Measurements from ENCODE around the gene CMTM8.

CMTM8 gene

GRCh38 chr3:32208447-32208846, 30.0 kb upstream of the CMTM8 start:
- no peaks in the 10 kb centered on the region for H3K4me1 ChIP-seq (ENCODE audit: control insufficient read depth, insufficient read depth, low read depth, low read length)
- H3K14ac ChIP-seq (ENCODE audit: low read length in 2 of 2): no peak overlapping the region
- DNase-seq: no peak
- H3K18ac ChIP-seq (ENCODE audit: low read depth in 1 of 2, low read length in 2 of 2): no peak overlapping the region
- H2AFZ ChIP-seq (ENCODE audit: low read depth, low read length): no peak overlapping the region
- no peaks in the 10 kb centered on the region for H3K9me3 ChIP-seq (ENCODE audit: control insufficient read depth, low read length)
- no peak overlapping the region for H3K4me2 ChIP-seq (ENCODE audit: low read length, poor library complexity, severe bottlenecking)
- H3K9ac ChIP-seq (ENCODE audit: low read length): no peak overlapping the region
- no peak overlapping the region for H2AK5ac ChIP-seq (ENCODE audit: low read length, severe bottlenecking)
- H3K23ac ChIP-seq (ENCODE audit: low read length in 2 of 2): no peak overlapping the region
- no peak overlapping the region for H4K91ac ChIP-seq (ENCODE audit: low read length)
- no peak overlapping the region for H2BK12ac ChIP-seq (ENCODE audit: low read length in 2 of 2)
- H3K36me3 ChIP-seq (ENCODE audit: control insufficient read depth in 1 of 2, insufficient read depth in 2 of 2, low read depth in 1 of 2, low read length in 2 of 2): no peaks in the 10 kb centered on the region
- WGBS: 88% methylated on average over 3 of the region's 4 CpGs
- peaks cover 0 to 9% of the 10 kb centered on the region in 2 experiments for H3K27me3 ChIP-seq (ENCODE audit: control insufficient read depth in 1 of 2, insufficient read depth in 1 of 2, low read length in 2 of 2)
- H3K27ac ChIP-seq (ENCODE audit: low read length, poor library complexity, severe bottlenecking): no peak overlapping the region
- no peak overlapping the region for H3K4ac ChIP-seq (ENCODE audit: low read depth in 1 of 2, low read length in 2 of 2)
- no peak overlapping the region for H3K4me3 ChIP-seq (ENCODE audit: insufficient read depth in 1 of 2, low read depth in 1 of 2, low read length in 2 of 2)
- H2BK120ac ChIP-seq (ENCODE audit: low read depth, low read length): no peak overlapping the region
- no peak overlapping the region for H4K8ac ChIP-seq (ENCODE audit: low read length)
- no peak overlapping the region for H2BK5ac ChIP-seq (ENCODE audit: low read depth, low read length, poor library complexity, severe bottlenecking)
- H3K79me1 ChIP-seq (replicated peaks; ENCODE audit: low read length, poor library complexity, severe bottlenecking): no peaks in the 10 kb centered on the region
- H2BK15ac ChIP-seq (ENCODE audit: low read depth, poor library complexity, severe bottlenecking): no peak overlapping the region

- H3K9me3 ChIP-seq (ENCODE audit: control insufficient read depth, low read length): peaks cover 9% of the 10 kb centered on the region
- no peak overlapping the region for H3K9ac ChIP-seq (ENCODE audit: low read length)
- H2AFZ ChIP-seq (ENCODE audit: low read depth, low read length): no peak overlapping the region
- H3K4ac ChIP-seq (ENCODE audit: low read depth in 1 of 2, low read length in 2 of 2): no peak overlapping the region
- no peaks in the 10 kb centered on the region for H3K79me1 ChIP-seq (replicated peaks; ENCODE audit: low read length, poor library complexity, severe bottlenecking)
- WGBS: no CpG with 5 or more reads among the region's 2 CpGs
- H4K8ac ChIP-seq (ENCODE audit: low read length): no peak overlapping the region
- H3K18ac ChIP-seq (ENCODE audit: low read depth in 1 of 2, low read length in 2 of 2): no peak overlapping the region
- H3K4me1 ChIP-seq (ENCODE audit: control insufficient read depth, insufficient read depth, low read depth, low read length): no peaks in the 10 kb centered on the region
- H3K36me3 ChIP-seq (ENCODE audit: control insufficient read depth in 1 of 2, insufficient read depth in 2 of 2, low read depth in 1 of 2, low read length in 2 of 2): no peaks in the 10 kb centered on the region
- H4K91ac ChIP-seq (ENCODE audit: low read length): no peak overlapping the region
- no peak overlapping the region for H3K27ac ChIP-seq (ENCODE audit: low read length, poor library complexity, severe bottlenecking)
- H3K27me3 ChIP-seq (ENCODE audit: control insufficient read depth in 1 of 2, insufficient read depth in 1 of 2, low read length in 2 of 2): no peaks in the 10 kb centered on the region
- no peak overlapping the region for H3K4me3 ChIP-seq (ENCODE audit: insufficient read depth in 1 of 2, low read depth in 1 of 2, low read length in 2 of 2)
- H2BK15ac ChIP-seq (ENCODE audit: low read depth, poor library complexity, severe bottlenecking): no peak overlapping the region
- H3K14ac ChIP-seq (ENCODE audit: low read length in 2 of 2): no peak overlapping the region
- H2BK12ac ChIP-seq (ENCODE audit: low read length in 2 of 2): no peak overlapping the region
- no peak for DNase-seq
- H2BK120ac ChIP-seq (ENCODE audit: low read depth, low read length): no peak overlapping the region
- H3K4me2 ChIP-seq (ENCODE audit: low read length, poor library complexity, severe bottlenecking): no peak overlapping the region
- H2BK5ac ChIP-seq (ENCODE audit: low read depth, low read length, poor library complexity, severe bottlenecking): no peak overlapping the region
- H3K23ac ChIP-seq (ENCODE audit: low read length in 2 of 2): no peak overlapping the region
- H2AK5ac ChIP-seq (ENCODE audit: low read length, severe bottlenecking): no peak overlapping the region
Observed at GRCh38 chr3:32215185-32215584, 23.3 kb upstream of the CMTM8 start.

- Histone ChIP-seq H3K4me1 (ENCODE audit: control insufficient read depth, insufficient read depth, low read depth, low read length) (no peaks in the 10 kb centered on the region), H2BK12ac (ENCODE audit: low read length in 2 of 2) (no peak overlapping the region), H3K18ac (ENCODE audit: low read depth in 1 of 2, low read length in 2 of 2) (no peak overlapping the region), H3K4me2 (ENCODE audit: low read length, poor library complexity, severe bottlenecking) (no peak overlapping the region), H3K27ac (ENCODE audit: low read length, poor library complexity, severe bottlenecking) (no peak overlapping the region), H2BK5ac (ENCODE audit: low read depth, low read length, poor library complexity, severe bottlenecking) (no peak overlapping the region), H3K79me1 (replicated peaks; ENCODE audit: low read length, poor library complexity, severe bottlenecking) (no peaks in the 10 kb centered on the region), H3K9me3 (ENCODE audit: control insufficient read depth, low read length) (peaks cover 9% of the 10 kb centered on the region), H3K9ac (ENCODE audit: low read length) (no peak overlapping the region), H3K4ac (ENCODE audit: low read depth in 1 of 2, low read length in 2 of 2) (no peak overlapping the region), H4K8ac (ENCODE audit: low read length) (no peak overlapping the region), H2AK5ac (ENCODE audit: low read length, severe bottlenecking) (no peak overlapping the region), H3K14ac (ENCODE audit: low read length in 2 of 2) (no peak overlapping the region), H2AFZ (ENCODE audit: low read depth, low read length) (no peak overlapping the region), H3K4me3 (ENCODE audit: insufficient read depth in 1 of 2, low read depth in 1 of 2, low read length in 2 of 2) (no peak overlapping the region), H2BK15ac (ENCODE audit: low read depth, poor library complexity, severe bottlenecking) (no peak overlapping the region), H3K23ac (ENCODE audit: low read length in 2 of 2) (no peak overlapping the region), H3K36me3 (ENCODE audit: control insufficient read depth in 1 of 2, insufficient read depth in 2 of 2, low read depth in 1 of 2, low read length in 2 of 2) (no peaks in the 10 kb centered on the region), H4K91ac (ENCODE audit: low read length) (no peak overlapping the region), H3K27me3 (ENCODE audit: control insufficient read depth in 1 of 2, insufficient read depth in 1 of 2, low read length in 2 of 2) (no peaks in the 10 kb centered on the region), H2BK120ac (ENCODE audit: low read depth, low read length) (no peak overlapping the region)
- WGBS: 66% methylated on average over 8 of the region's 10 CpGs
- no peak for DNase-seq
Observed at GRCh38 chr3:32216172-32216783, 22.2 kb upstream of the CMTM8 start.

GRCh38 chr3:32217339-32217738, 21.1 kb upstream of the CMTM8 start:
- H2AFZ ChIP-seq (ENCODE audit: low read depth, low read length): no peak overlapping the region
- no peak overlapping the region for H3K18ac ChIP-seq (ENCODE audit: low read depth in 1 of 2, low read length in 2 of 2)
- no peak overlapping the region for H3K4me2 ChIP-seq (ENCODE audit: low read length, poor library complexity, severe bottlenecking)
- no peak overlapping the region for H2AK5ac ChIP-seq (ENCODE audit: low read length, severe bottlenecking)
- no peak overlapping the region for H2BK12ac ChIP-seq (ENCODE audit: low read length in 2 of 2)
- H3K27me3 ChIP-seq (ENCODE audit: control insufficient read depth in 1 of 2, insufficient read depth in 1 of 2, low read length in 2 of 2): no peaks in the 10 kb centered on the region
- no peak overlapping the region for H4K8ac ChIP-seq (ENCODE audit: low read length)
- H3K23ac ChIP-seq (ENCODE audit: low read length in 2 of 2): no peak overlapping the region
- no peak overlapping the region for H4K91ac ChIP-seq (ENCODE audit: low read length)
- H3K9ac ChIP-seq (ENCODE audit: low read length): no peak overlapping the region
- no peak overlapping the region for H2BK120ac ChIP-seq (ENCODE audit: low read depth, low read length)
- H3K4ac ChIP-seq (ENCODE audit: low read depth in 1 of 2, low read length in 2 of 2): no peak overlapping the region
- H3K4me1 ChIP-seq (ENCODE audit: control insufficient read depth, insufficient read depth, low read depth, low read length): no peaks in the 10 kb centered on the region
- H3K14ac ChIP-seq (ENCODE audit: low read length in 2 of 2): no peak overlapping the region
- H3K27ac ChIP-seq (ENCODE audit: low read length, poor library complexity, severe bottlenecking): no peak overlapping the region
- DNase-seq: no peak
- H3K79me1 ChIP-seq (replicated peaks; ENCODE audit: low read length, poor library complexity, severe bottlenecking): no peaks in the 10 kb centered on the region
- WGBS: 96% methylated on average over 2 of the region's 2 CpGs
- H2BK15ac ChIP-seq (ENCODE audit: low read depth, poor library complexity, severe bottlenecking): no peak overlapping the region
- no peak overlapping the region for H2BK5ac ChIP-seq (ENCODE audit: low read depth, low read length, poor library complexity, severe bottlenecking)
- H3K9me3 ChIP-seq (ENCODE audit: control insufficient read depth, low read length): peaks cover 9% of the 10 kb centered on the region
- H3K36me3 ChIP-seq (ENCODE audit: control insufficient read depth in 1 of 2, insufficient read depth in 2 of 2, low read depth in 1 of 2, low read length in 2 of 2): no peaks in the 10 kb centered on the region
- H3K4me3 ChIP-seq (ENCODE audit: insufficient read depth in 1 of 2, low read depth in 1 of 2, low read length in 2 of 2): no peak overlapping the region
